H1 (cell line): ENCODE results near the gene FRMD5. TPM values are rescaled to one million over a fixed set of nuclear protein-coding genes. Genes with fewer than 3 reads are reported as not detected.

Source experiments
- CTCF ChIA-PET: fragments of 300-600 bp; sonication (Branson Sonifier 250); formaldehyde crosslinking; loops from one replicate; lab custom pipeline; 2021; ENCODE audit not compliant: partially characterized antibody; lab: Charles Lee
- POLR2A ChIA-PET: fragments of 300-600 bp; sonication (Branson Sonifier 250); formaldehyde crosslinking; loops from one replicate; lab custom pipeline; 2021; ENCODE audit warnings: inconsistent platforms; ENCODE audit not compliant: partially characterized antibody; lab: Charles Lee
- DNase-seq, 2 experiments: peaks; one replicate each; pipeline versions ENCODE4 v3.0.0 to v3.0.0-alpha.2; 2010 to 2022; ENCODE audit warnings: low spot score in 2 of 2, low read depth in 1 of 2, mixed read lengths in 1 of 2
- FAIRE-seq: peaks from 2 replicates; lab custom pipeline; 2011; peaks lifted over from hg19 to GRCh38; lab: Jason Lieb, UNC
- H2AFZ ChIP-seq: 2 replicates; pipeline ENCODE4 v1.8.1; 2012; ENCODE audit warnings: low read length, inconsistent platforms
- H2AK5ac ChIP-seq: 2 replicates; pipeline ENCODE4 v1.6.1; 2013; ENCODE audit warnings: low read depth, low read length
- H2BK120ac ChIP-seq: replicated peaks from 2 replicates; pipeline ENCODE3; 2013; ENCODE audit warnings: low read depth, low read length, inconsistent platforms
- H2BK12ac ChIP-seq: 2 replicates; pipeline ENCODE4 v1.6.1; 2013; ENCODE audit warnings: low read depth, low read length
- H2BK15ac ChIP-seq: 2 replicates; pipeline ENCODE4 v1.6.1; 2013; ENCODE audit warnings: low read length
- H2BK20ac ChIP-seq: 2 replicates; pipeline ENCODE4 v1.6.1; 2013; ENCODE audit warnings: low read length
- H2BK5ac ChIP-seq: 2 replicates; pipeline ENCODE4 v1.6.1; 2013; ENCODE audit warnings: low read depth, low read length
- H3K14ac ChIP-seq: 2 replicates; pipeline ENCODE4 v1.6.1; 2013; ENCODE audit warnings: inconsistent platforms; ENCODE audit not compliant: insufficient read length
- H3K18ac ChIP-seq: 2 replicates; pipeline ENCODE4 v1.6.1; 2013; ENCODE audit warnings: low read length; ENCODE audit errors: extremely low read depth
- H3K23ac ChIP-seq: 2 replicates; pipeline ENCODE4 v1.6.1; 2013; ENCODE audit warnings: inconsistent platforms; ENCODE audit not compliant: insufficient read length
- H3K23me2 ChIP-seq: 2 replicates; pipeline ENCODE4 v1.6.1; 2013; ENCODE audit warnings: low read depth, low read length
- H3K27ac ChIP-seq: 2 replicates; pipeline ENCODE4 v1.6.1; 2011; ENCODE audit warnings: low read depth, low read length, inconsistent platforms
- H3K27me3 ChIP-seq, 4 experiments: replicated peaks in 1 of 4; 1 replicate in 1 of 4; 2 replicates in 3 of 4; pipeline versions ENCODE4 v1.6.1 to v1.8.1; 2011 to 2013; ENCODE audit warnings: low read length in 3 of 4, mild to moderate bottlenecking in 3 of 4, inconsistent platforms in 2 of 4, mixed read lengths in 2 of 4, moderate library complexity in 1 of 4; ENCODE audit not compliant: control insufficient read depth in 3 of 4, insufficient read depth in 3 of 4; ENCODE audit errors: extremely low read depth in 1 of 4
- H3K36me3 ChIP-seq, 4 experiments: 2 replicates each; pipeline versions ENCODE4 v1.6.1 to v1.8.1; 2011 to 2013; ENCODE audit warnings: mild to moderate bottlenecking in 4 of 4, low read length in 3 of 4, moderate library complexity in 2 of 4, control low read depth in 1 of 4, inconsistent platforms in 1 of 4; ENCODE audit not compliant: insufficient read depth in 4 of 4, control insufficient read depth in 2 of 4
- H3K4ac ChIP-seq: replicated peaks from 2 replicates; pipeline ENCODE3; 2013; ENCODE audit warnings: low read length, low read depth, mixed read lengths, inconsistent platforms; ENCODE audit not compliant: insufficient read length
- H3K4me1 ChIP-seq, 4 experiments: replicated peaks in 1 of 4; 1 replicate in 1 of 4; 2 replicates in 3 of 4; pipeline versions ENCODE4 v1.6.1 to v1.8.1; 2011 to 2013; ENCODE audit warnings: low read length in 3 of 4, inconsistent platforms in 2 of 4, mixed read lengths in 1 of 4; ENCODE audit not compliant: insufficient read depth in 4 of 4, control insufficient read depth in 3 of 4
- H3K4me2 ChIP-seq, 2 experiments: 2 replicates each; pipeline versions ENCODE4 v1.6.1 to v1.8.1; 2011 to 2013; ENCODE audit warnings: low read depth in 2 of 2, low read length in 2 of 2, control low read depth in 1 of 2, inconsistent platforms in 1 of 2, mild to moderate bottlenecking in 1 of 2; ENCODE audit not compliant: insufficient read depth in 1 of 2
- H3K4me3 ChIP-seq, 4 experiments: fragments of 200-600, 300-600 bp in 1 of 4; sonication (generic), shearing (Covaris generic), sonication (Bioruptor Twin) in 1 of 4; 2 replicates each; pipeline versions ENCODE4 v1.5.1 to v1.8.1; 2011 to 2016; ENCODE audit warnings: low read length in 4 of 4, low read depth in 3 of 4, control low read depth in 2 of 4, inconsistent platforms in 2 of 4, mild to moderate bottlenecking in 2 of 4, mixed read lengths in 1 of 4, moderate library complexity in 1 of 4; ENCODE audit not compliant: insufficient read depth in 2 of 4; ENCODE audit errors: extremely low read depth in 1 of 4
- H3K56ac ChIP-seq: replicated peaks from 2 replicates; pipeline ENCODE3; 2013; ENCODE audit warnings: low read depth, mild to moderate bottlenecking, mixed read lengths, low read length, inconsistent platforms; ENCODE audit not compliant: insufficient read length
- H3K79me1 ChIP-seq: 2 replicates; pipeline ENCODE4 v1.6.1; 2013; ENCODE audit warnings: low read depth, low read length, control low read depth
- H3K79me2 ChIP-seq, 2 experiments: 2 replicates each; pipeline versions ENCODE4 v1.6.1 to v1.8.1; 2012 to 2013; ENCODE audit warnings: low read length in 2 of 2, mild to moderate bottlenecking in 2 of 2, inconsistent platforms in 1 of 2; ENCODE audit not compliant: insufficient read depth in 2 of 2, control insufficient read depth in 1 of 2
- H3K9ac ChIP-seq, 4 experiments: replicated peaks in 1 of 4; 1 replicate in 1 of 4; 2 replicates in 3 of 4; pipeline versions ENCODE4 v1.6.1 to v1.8.1; 2011 to 2013; ENCODE audit warnings: low read depth in 3 of 4, low read length in 3 of 4, control low read depth in 2 of 4, mild to moderate bottlenecking in 2 of 4, moderate library complexity in 2 of 4, inconsistent platforms in 1 of 4; ENCODE audit errors: extremely low read depth in 1 of 4
- H3K9me3 ChIP-seq, 2 experiments: 2 replicates each; pipeline versions ENCODE4 v1.6.1 to v1.8.1; 2012 to 2013; ENCODE audit warnings: mild to moderate bottlenecking in 2 of 2, moderate library complexity in 2 of 2, control low read depth in 1 of 2, inconsistent platforms in 1 of 2, low read depth in 1 of 2, low read length in 1 of 2, mixed read lengths in 1 of 2; ENCODE audit not compliant: insufficient read depth in 2 of 2
- H4K20me1 ChIP-seq, 2 experiments: replicated peaks in 1 of 2; 2 replicates each; pipeline versions ENCODE3 to v1.8.1; 2011 to 2013; ENCODE audit warnings: inconsistent platforms in 2 of 2, low read length in 2 of 2, mild to moderate bottlenecking in 1 of 2; ENCODE audit not compliant: insufficient read depth in 2 of 2, control insufficient read depth in 1 of 2
- H4K5ac ChIP-seq: 2 replicates; pipeline ENCODE4 v1.6.1; 2013; ENCODE audit warnings: low read length, low read depth, mixed read lengths, inconsistent platforms; ENCODE audit not compliant: insufficient read length
- H4K8ac ChIP-seq: 2 replicates; pipeline ENCODE4 v1.8.0; 2013; ENCODE audit warnings: mild to moderate bottlenecking, moderate library complexity, low read length, inconsistent platforms; ENCODE audit not compliant: insufficient read depth; ENCODE audit errors: extremely low read depth
- H4K91ac ChIP-seq: replicated peaks from 2 replicates; pipeline ENCODE3; 2013; ENCODE audit warnings: low read length, mixed read lengths, inconsistent platforms; ENCODE audit not compliant: insufficient read length
- CBX5 ChIP-seq: fragments of 300-800, 300-1000 bp; sonication (generic); IDR thresholded peaks from 2 replicates; pipeline ENCODE4 v1.7.1; 2016; ENCODE audit warnings: antibody characterized with exemption, low read length, low read depth
- CHD2 ChIP-seq: IDR thresholded peaks from 2 replicates; pipeline ENCODE4 v1.6.1; 2012; ENCODE audit warnings: low read length, improper control_type of control experiment
- CTCF ChIP-seq, 3 experiments: IDR thresholded peaks; 1 replicate in 2 of 3; 2 replicates in 1 of 3; pipeline versions ENCODE4 v1.5.1 to v1.6.1; 2011; ENCODE audit warnings: low read length in 3 of 3, mild to moderate bottlenecking in 3 of 3, inconsistent platforms in 2 of 3, low read depth in 1 of 3, moderate library complexity in 1 of 3; ENCODE audit not compliant: insufficient read depth in 1 of 3; ENCODE audit errors: control extremely low read depth in 1 of 3
- HDAC6 ChIP-seq: IDR thresholded peaks from one replicate; pipeline ENCODE4 v1.7.1; 2012; ENCODE audit warnings: low read depth, mild to moderate bottlenecking, inconsistent platforms, low read length, moderate library complexity
- KDM4A ChIP-seq: IDR thresholded peaks from one replicate; pipeline ENCODE4 v1.7.1; 2012; ENCODE audit warnings: low read depth, mild to moderate bottlenecking, moderate library complexity, low read length, inconsistent platforms; ENCODE audit not compliant: severe bottlenecking
- KDM5A ChIP-seq: fragments of 200-600 bp; IDR thresholded peaks from 2 replicates; pipeline ENCODE4 v1.7.1; 2012; ENCODE audit warnings: mild to moderate bottlenecking, low read length, inconsistent platforms, mixed read lengths
- PHF8 ChIP-seq: fragments of 200-600 bp; sonication (generic); conservative IDR thresholded peaks from 2 replicates; pipeline ENCODE4 v1.7.1; 2012; ENCODE audit warnings: low read depth, mild to moderate bottlenecking, inconsistent platforms, low read length, moderate library complexity
- POU5F1 ChIP-seq: IDR thresholded peaks from 2 replicates; pipeline ENCODE4 v1.6.1; 2011; ENCODE audit warnings: low read depth, mild to moderate bottlenecking, low read length, moderate library complexity
- SP1 ChIP-seq: IDR thresholded peaks from 2 replicates; pipeline ENCODE4 v1.6.1; 2011; ENCODE audit warnings: low read depth, low read length
- SUZ12 ChIP-seq: fragments of 200-600 bp; sonication (generic); IDR thresholded peaks from 2 replicates; pipeline ENCODE4 v1.6.1; 2012; ENCODE audit warnings: mild to moderate bottlenecking, inconsistent platforms, low read length, moderate library complexity, mixed read lengths
- TAF1 ChIP-seq: IDR thresholded peaks from 2 replicates; pipeline ENCODE4 v1.6.1; 2011; ENCODE audit warnings: mild to moderate bottlenecking, low read depth, low read length
- TAF7 ChIP-seq: optimal IDR thresholded peaks from 2 replicates; pipeline ENCODE3; 2011; ENCODE audit warnings: low read depth, mild to moderate bottlenecking, inconsistent platforms, low read length, moderate library complexity, borderline replicate concordance
- TEAD4 ChIP-seq: IDR thresholded peaks from 2 replicates; pipeline ENCODE4 v1.6.1; 2012; ENCODE audit warnings: low read depth, low read length, inconsistent platforms, mixed read lengths
- WGBS, 2 experiments: shearing (Covaris generic) in 1 of 2; methylation state at CpG; one replicate each; pipeline versions ENCODE4 v1.1.6 to v1.1.7; 2013 to 2015; ENCODE audit warnings: low lambda C conversion rate in 2 of 2, mixed read lengths in 2 of 2, inconsistent platforms in 1 of 2, low coverage in 1 of 2, missing lambda C conversion rate in 1 of 2; ENCODE audit not compliant: insufficient replicate concordance in 2 of 2, insufficient coverage in 1 of 2, insufficient read length in 1 of 2; ENCODE audit errors: extremely low coverage in 1 of 2, missing lambda C conversion rate in 1 of 2; 5-methylcytosine and 5-hydroxymethylcytosine counted together
- polyA plus RNA-seq, 7 experiments: library from polyadenylated mRNA; depleted of rRNA in 3 of 7; stranded (reverse) in 5 of 7; unstranded in 2 of 7; fragments of >200 nt in 5 of 7; fragments of 200-250 nt in 2 of 7; gene quantifications; 1 replicate in 5 of 7; 2 replicates in 1 of 7; 4 replicates in 1 of 7; pipeline versions ENCODE4 v1.2.1 to v1.2.3, GENCODE V29; 2011 to 2013; ENCODE audit warnings: missing spikeins in 2 of 7, mixed read lengths in 2 of 7
- total RNA-seq: library from RNA; stranded (reverse); fragmentation: NEBNext Ultra II Directional; extraction: Animal tissue kit (Norgen Biotek cat#: 25700); gene quantifications from 2 replicates; pipeline ENCODE4 v1.2.1, GENCODE V29; 2021

FRMD5 gene
- total and polyA plus RNA-seq, 2 of the 8 experiments (the other 6 are each of a cell fraction or from before 2014, with no cell fraction given) = 10.1 to 12.6 TPM

- WGBS, 2 experiments = 92% methylated on average over 3 of the region's 3 CpGs; no CpG with 5 or more reads in 1 of the 2 experiments
- Histone ChIP-seq H4K91ac (no peak overlapping the region), H3K14ac (no peak overlapping the region), H3K23ac (no peak overlapping the region), H3K4me3 (no peak overlapping the region), H4K8ac (no peak overlapping the region), H2BK15ac (no peak overlapping the region), H3K56ac (no peak overlapping the region), H4K5ac (no peak overlapping the region), H3K27me3 (no peaks in the 10 kb centered on the region; a peak in 1 of 7 replicates), H3K79me1 (no peaks in the 10 kb centered on the region), H2AK5ac (no peak overlapping the region), H4K20me1 (no peaks in the 10 kb centered on the region), H2AFZ (no peak overlapping the region), H3K9me3 (no peaks in the 10 kb centered on the region), H3K79me2 (no peaks in the 10 kb centered on the region), H3K4ac (no peak overlapping the region), H2BK12ac (no peak overlapping the region), H3K23me2 (no peaks in the 10 kb centered on the region; the same call in 1 of the 2 replicates), H2BK120ac (no peak overlapping the region), H3K9ac (no peak overlapping the region), H3K27ac (no peak overlapping the region), H3K4me2 (no peak overlapping the region), H2BK5ac (no peak overlapping the region), H3K36me3 (no peaks in the 10 kb centered on the region), H2BK20ac (no peak overlapping the region), H3K4me1 (no peaks in the 10 kb centered on the region), H3K18ac (no peak overlapping the region)
- DNase-seq = no peak
- ChIA-PET CTCF (interaction anchor here (0.6 to 7.0 kb wide), 10 partner anchors 12 to 171 kb away, joined by 3 to 62 read pairs (median 4); no protein-coding TSS in a partner anchor), POLR2A (no interaction called here)
- no peak for FAIRE-seq
- TF ChIP-seq KDM5A (no peak), CTCF (IDR thresholded peaks at IDR 0.05; ENCODE audit: control extremely low read depth in 1 of 3, insufficient read depth in 1 of 3, low read depth in 1 of 3, low read length in 3 of 3) (no peak), TAF7 (no peak), CHD2 (no peak), TEAD4 (no peak), PHF8 (no peak), CBX5 (no peak), TAF1 (no peak), KDM4A (no peak), POU5F1 (no peak), HDAC6 (no peak), SP1 (no peak), SUZ12 (no peak)
These were observed 253.5 kb downstream of the FRMD5 start for GRCh38 chr15:43941555-43941954.
